BJ (cell line): ENCODE results near the gene SRRT. TPM values are rescaled to one million over a fixed set of nuclear protein-coding genes. Genes with fewer than 3 reads are reported as not detected.

Experiments
- CTCF ChIA-PET: fragments of 350-600 bp; formaldehyde crosslinking; extraction: SDS; loops from one replicate; lab custom pipeline; 2021; ENCODE audit warnings: antibody characterized with exemption, inconsistent platforms; lab: Yijun Ruan, JAX
- POLR2A ChIA-PET: fragments of 300-600 bp; sonication (Branson Sonifier 250); formaldehyde crosslinking; extraction: SDS; loops from one replicate; lab custom pipeline; 2021; ENCODE audit warnings: antibody characterized with exemption; lab: Charles Lee
- DNase-seq: peaks from one replicate; pipeline ENCODE4 v3.0.0-alpha.2; 2011; ENCODE audit warnings: low read depth
- H3K27me3 ChIP-seq: 2 replicates; pipeline ENCODE4 v1.6.0; 2011; ENCODE audit warnings: low read length; ENCODE audit not compliant: control insufficient read depth, insufficient read depth
- H3K36me3 ChIP-seq: 2 replicates; pipeline ENCODE4 v1.5.1; 2011; ENCODE audit warnings: low read length; ENCODE audit not compliant: control insufficient read depth, insufficient read depth
- H3K4me3 ChIP-seq: 2 replicates; pipeline ENCODE4 v1.5.1; 2011; ENCODE audit warnings: low read depth, mild to moderate bottlenecking, control low read depth, low read length
- polyA plus RNA-seq: library from polyadenylated mRNA; depleted of rRNA; stranded (reverse); fragments of >200 nt; gene quantifications from 2 replicates; pipeline ENCODE4 v1.2.3, GENCODE V29; 2011
- TF ChIP-seq, protein P1 (sequence below): IDR thresholded peaks from 2 replicates; pipeline ENCODE4 v1.5.1; 2011; ENCODE audit warnings: low read depth, mild to moderate bottlenecking, control low read depth, inconsistent platforms, low read length, moderate library complexity; ENCODE audit not compliant: insufficient read depth

SRRT gene
- polyA plus RNA-seq, 1 experiment = 47.1 TPM

- Histone ChIP-seq H3K27me3 (no peaks in the 10 kb centered on the region), H3K36me3 (peaks cover 7% of the 10 kb centered on the region; the same call in 1 of the 2 replicates), H3K4me3 (no peak overlapping the region)
- CTCF ChIA-PET = interaction anchor here (0.9 to 9.2 kb wide), 3 partner anchors 57 to 163 kb away, joined by 3 to 143 read pairs (median 16); partner anchors contain the start of gene POP7
- POLR2A ChIA-PET = no interaction called here
- DNase-seq = no peak
- TF ChIP-seq, protein P1, sequence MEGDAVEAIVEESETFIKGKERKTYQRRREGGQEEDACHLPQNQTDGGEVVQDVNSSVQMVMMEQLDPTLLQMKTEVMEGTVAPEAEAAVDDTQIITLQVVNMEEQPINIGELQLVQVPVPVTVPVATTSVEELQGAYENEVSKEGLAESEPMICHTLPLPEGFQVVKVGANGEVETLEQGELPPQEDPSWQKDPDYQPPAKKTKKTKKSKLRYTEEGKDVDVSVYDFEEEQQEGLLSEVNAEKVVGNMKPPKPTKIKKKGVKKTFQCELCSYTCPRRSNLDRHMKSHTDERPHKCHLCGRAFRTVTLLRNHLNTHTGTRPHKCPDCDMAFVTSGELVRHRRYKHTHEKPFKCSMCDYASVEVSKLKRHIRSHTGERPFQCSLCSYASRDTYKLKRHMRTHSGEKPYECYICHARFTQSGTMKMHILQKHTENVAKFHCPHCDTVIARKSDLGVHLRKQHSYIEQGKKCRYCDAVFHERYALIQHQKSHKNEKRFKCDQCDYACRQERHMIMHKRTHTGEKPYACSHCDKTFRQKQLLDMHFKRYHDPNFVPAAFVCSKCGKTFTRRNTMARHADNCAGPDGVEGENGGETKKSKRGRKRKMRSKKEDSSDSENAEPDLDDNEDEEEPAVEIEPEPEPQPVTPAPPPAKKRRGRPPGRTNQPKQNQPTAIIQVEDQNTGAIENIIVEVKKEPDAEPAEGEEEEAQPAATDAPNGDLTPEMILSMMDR = no peak
Observed at GRCh38 chr7:100855515-100855914, 19.4 kb upstream of the SRRT start.

DNA sequence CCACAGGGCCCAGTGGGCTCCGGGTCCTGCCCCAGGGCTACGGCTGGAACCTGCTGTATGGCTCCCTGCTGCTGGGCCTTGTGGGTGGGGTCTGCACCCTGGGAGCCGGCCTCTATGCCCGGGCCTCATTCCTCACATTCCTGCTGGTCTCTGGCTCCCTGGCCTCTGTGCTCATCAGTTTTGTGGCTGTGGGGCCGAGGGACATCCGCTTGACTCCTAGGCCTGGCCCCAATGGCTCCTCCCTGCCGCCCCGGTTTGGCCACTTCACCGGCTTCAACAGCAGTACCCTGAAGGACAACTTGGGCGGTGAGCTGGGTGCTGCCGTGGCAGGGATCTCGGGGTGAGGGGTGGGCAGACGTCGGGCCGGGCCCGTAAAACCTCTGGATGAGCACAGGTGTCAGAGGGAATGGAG lies 18.0 kb upstream of the SRRT start:
- POLR2A ChIA-PET = no interaction called here
- CTCF ChIA-PET = interaction anchor here (9.2 kb wide), 1 partner anchor 59 kb away, joined by 143 read pairs; no protein-coding TSS in a partner anchor

DNA sequence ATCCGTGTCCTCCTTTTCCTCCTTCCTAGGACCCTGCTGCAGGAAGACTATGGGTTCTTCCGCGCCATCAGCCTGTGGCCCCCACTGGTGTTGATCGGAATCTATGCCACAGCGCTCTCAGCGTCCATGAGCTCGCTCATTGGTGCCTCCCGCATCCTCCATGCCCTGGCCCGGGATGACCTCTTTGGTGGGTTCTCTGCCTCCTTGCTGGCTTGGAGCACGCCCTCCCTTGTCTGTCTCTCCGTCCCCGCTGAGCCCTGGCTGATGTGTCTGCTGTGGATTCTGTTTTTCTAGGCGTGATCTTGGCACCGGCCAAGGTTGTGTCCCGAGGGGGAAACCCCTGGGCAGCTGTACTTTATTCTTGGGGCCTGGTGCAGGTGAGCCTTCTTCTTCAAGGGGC lies 15.0 kb upstream of the SRRT start:
- ChIA-PET POLR2A (no interaction called here), CTCF (no interaction called here)
- Histone ChIP-seq H3K36me3 (peaks cover 16% of the 10 kb centered on the region), H3K4me3 (no peak overlapping the region), H3K27me3 (no peaks in the 10 kb centered on the region)
- no peak for DNase-seq
- TF ChIP-seq, protein P1 = no peak

More for the DNA sequence above, 18.0 kb upstream of the SRRT start:
- H3K4me3 ChIP-seq = no peak overlapping the region
- peaks cover 14% of the 10 kb centered on the region for H3K36me3 ChIP-seq
- no peaks in the 10 kb centered on the region for H3K27me3 ChIP-seq
- TF ChIP-seq, protein P1 = no peak
- DNase-seq = no peak

- CTCF ChIA-PET = interaction anchor here (0.7 to 0.8 kb wide), 3 partner anchors 135 to 392 kb away, joined by 3 read pairs; no protein-coding TSS in a partner anchor
- Histone ChIP-seq H3K36me3 (peaks cover 14% of the 10 kb centered on the region), H3K4me3 (no peak overlapping the region), H3K27me3 (no peaks in the 10 kb centered on the region)
- POLR2A ChIA-PET = no interaction called here
- DNase-seq = no peak
- TF ChIP-seq, protein P1 = no peak
Observed at GRCh38 chr7:100860702-100861615, 13.9 kb upstream of the SRRT start.

DNA sequence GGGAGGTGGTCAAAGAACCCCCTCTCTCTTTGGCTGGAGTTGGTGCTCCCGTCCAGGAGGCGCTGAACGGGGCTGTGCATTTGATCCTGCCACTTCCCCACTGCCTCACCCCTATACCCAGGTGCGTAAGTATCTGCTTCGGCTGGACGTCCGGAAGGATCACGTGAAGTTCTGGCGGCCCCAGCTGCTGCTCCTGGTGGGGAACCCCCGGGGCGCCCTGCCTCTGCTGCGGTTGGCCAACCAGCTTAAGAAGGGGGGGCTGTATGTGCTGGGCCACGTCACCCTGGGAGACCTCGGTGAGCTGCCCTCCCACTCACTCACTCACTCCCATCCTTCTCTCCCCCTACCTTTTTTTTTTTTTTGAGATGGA lies 13.3 kb upstream of the SRRT start:
- ChIA-PET CTCF (interaction anchor here (0.7 to 0.8 kb wide), 3 partner anchors 136 to 393 kb away, joined by 3 read pairs; no protein-coding TSS in a partner anchor), POLR2A (no interaction called here)
- TF ChIP-seq, protein P1 = no peak
- Histone ChIP-seq H3K36me3 (peaks cover 14% of the 10 kb centered on the region), H3K4me3 (no peak overlapping the region), H3K27me3 (no peaks in the 10 kb centered on the region)
- DNase-seq = no peak
